Stomach (tissue), 4 donors: ENCODE data around the gene GARIN3.

Experiments used
- POLR2A ChIP-seq, 4 donors: fragments of 450-650 bp; IDR thresholded peaks; one replicate each; pipeline ENCODE4 v1.6.1; 2016; ENCODE audit warnings: antibody characterized with exemption in 4 of 4, control low read depth in 2 of 4, mild to moderate bottlenecking in 1 of 4, moderate library complexity in 1 of 4
- POLR2AphosphoS5 ChIP-seq, 3 donors: sonication (generic); formaldehyde crosslinking; IDR thresholded peaks; one replicate each; pipeline ENCODE4 v1.6.1; 2016; ENCODE audit warnings: antibody characterized with exemption in 3 of 3
- TF ChIP-seq, protein P1 (sequence below), 7 experiments: fragments of 450-650 bp in 4 of 7; fragments of 200-600 bp in 3 of 7; sonication (generic) in 3 of 7; IDR thresholded peaks; one replicate each; pipeline ENCODE4 v1.5.1; 2016 to 2019; ENCODE audit warnings: antibody characterized with exemption in 7 of 7, control low read depth in 2 of 7, mild to moderate bottlenecking in 1 of 7

DNA sequence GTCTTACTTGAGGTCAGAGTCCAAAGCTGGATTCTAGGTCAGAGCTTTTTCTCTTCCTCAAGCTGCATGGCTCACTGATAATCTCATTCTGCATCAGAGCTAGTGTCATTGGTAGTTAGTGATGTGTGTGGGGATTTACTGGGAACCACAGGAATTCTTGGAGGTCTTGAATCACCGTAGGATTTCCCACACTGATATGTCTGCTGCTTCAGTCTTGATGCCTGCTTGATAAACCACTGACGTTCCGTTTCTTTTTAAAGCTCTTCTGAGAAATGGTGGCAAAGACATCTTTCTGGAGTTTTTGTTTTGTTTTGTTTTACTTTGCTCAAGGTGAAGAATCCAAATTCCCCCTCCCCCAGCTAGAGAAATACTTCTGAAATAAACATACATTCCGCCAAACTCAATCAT lies 1.2 kb upstream of the GARIN3 start:
- TF ChIP-seq, protein P1, sequence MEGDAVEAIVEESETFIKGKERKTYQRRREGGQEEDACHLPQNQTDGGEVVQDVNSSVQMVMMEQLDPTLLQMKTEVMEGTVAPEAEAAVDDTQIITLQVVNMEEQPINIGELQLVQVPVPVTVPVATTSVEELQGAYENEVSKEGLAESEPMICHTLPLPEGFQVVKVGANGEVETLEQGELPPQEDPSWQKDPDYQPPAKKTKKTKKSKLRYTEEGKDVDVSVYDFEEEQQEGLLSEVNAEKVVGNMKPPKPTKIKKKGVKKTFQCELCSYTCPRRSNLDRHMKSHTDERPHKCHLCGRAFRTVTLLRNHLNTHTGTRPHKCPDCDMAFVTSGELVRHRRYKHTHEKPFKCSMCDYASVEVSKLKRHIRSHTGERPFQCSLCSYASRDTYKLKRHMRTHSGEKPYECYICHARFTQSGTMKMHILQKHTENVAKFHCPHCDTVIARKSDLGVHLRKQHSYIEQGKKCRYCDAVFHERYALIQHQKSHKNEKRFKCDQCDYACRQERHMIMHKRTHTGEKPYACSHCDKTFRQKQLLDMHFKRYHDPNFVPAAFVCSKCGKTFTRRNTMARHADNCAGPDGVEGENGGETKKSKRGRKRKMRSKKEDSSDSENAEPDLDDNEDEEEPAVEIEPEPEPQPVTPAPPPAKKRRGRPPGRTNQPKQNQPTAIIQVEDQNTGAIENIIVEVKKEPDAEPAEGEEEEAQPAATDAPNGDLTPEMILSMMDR (IDR thresholded peaks at IDR 0.05): no peak
- no peak for TF ChIP-seq POLR2AphosphoS5 (IDR thresholded peaks at IDR 0.05)
- no peak for TF ChIP-seq POLR2A (IDR thresholded peaks at IDR 0.05)
